Measurements from ENCODE around the gene NINL. TPM values are rescaled to one million over a fixed set of nuclear protein-coding genes. Genes with fewer than 3 reads are reported as not detected.

The NINL gene
- total RNA-seq, 3 donors from 2014 or later: 0.61 to 0.71 (median 0.66) TPM

GRCh38 chr20:25539742-25540672 is 45.3 kb downstream of the NINL start:
- Mint-ChIP-seq H3K9me3 (no peaks in the 10 kb centered on the region), H3K27me3 (ENCODE audit: low read depth) (no peaks in the 10 kb centered on the region), H3K36me3 (ENCODE audit: insufficient read depth) (no peaks in the 10 kb centered on the region), H3K4me1 (ENCODE audit: low read depth) (no peaks in the 10 kb centered on the region), H3K4me3 (no peak overlapping the region)
- DNase-seq: no peak
- no peak for ATAC-seq

DNA sequence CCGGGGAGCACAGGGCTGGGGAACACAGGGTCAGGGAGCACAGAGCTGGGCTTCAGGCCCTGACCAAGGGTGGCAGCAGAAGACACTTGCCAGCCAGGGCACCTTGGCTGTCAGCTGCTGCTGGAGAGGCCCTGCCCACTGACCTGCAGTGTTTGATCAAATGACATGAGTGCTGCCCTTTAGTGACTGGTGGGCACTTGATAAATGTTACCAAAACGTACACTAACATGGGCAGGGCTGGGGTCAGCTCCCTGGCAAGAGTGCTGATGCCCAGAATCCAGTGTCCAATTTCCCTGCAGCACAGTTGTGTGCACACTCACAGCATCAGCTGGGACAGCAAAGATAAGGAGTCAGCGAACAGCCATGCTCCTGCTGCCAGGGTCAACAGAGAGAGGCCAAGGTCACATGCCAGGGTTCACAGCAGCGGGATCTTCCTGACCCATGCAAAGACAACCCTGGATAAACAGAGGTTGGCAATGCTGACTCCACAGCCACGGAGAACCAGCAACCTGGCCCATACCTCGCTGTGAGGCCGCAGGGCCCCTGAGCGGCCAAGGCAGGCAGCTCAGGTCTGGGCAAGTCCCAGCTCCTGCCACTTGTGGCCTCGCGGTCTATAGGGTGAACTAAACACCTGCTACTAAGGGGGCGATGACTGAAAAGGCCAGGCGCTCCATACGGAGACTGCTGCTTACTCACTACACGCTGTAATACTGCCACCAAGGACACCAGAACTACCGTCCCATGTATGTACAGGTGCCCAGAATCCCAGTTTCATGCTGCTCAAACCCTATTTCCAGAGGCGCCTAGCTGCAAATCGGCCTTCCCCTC is 46.3 kb downstream of the NINL start:
- no peaks in the 10 kb centered on the region for H3K27me3 Mint-ChIP-seq (ENCODE audit: low read depth)
- no peaks in the 10 kb centered on the region for H3K36me3 Mint-ChIP-seq (ENCODE audit: insufficient read depth)
- no peaks in the 10 kb centered on the region for H3K4me1 Mint-ChIP-seq (ENCODE audit: low read depth)
- DNase-seq: no peak
- H3K4me3 Mint-ChIP-seq: no peak overlapping the region
- no peak for ATAC-seq
- H3K9me3 Mint-ChIP-seq: no peaks in the 10 kb centered on the region

- Mint-ChIP-seq H3K36me3 (ENCODE audit: insufficient read depth) (no peaks in the 10 kb centered on the region), H3K4me3 (no peak overlapping the region), H3K4me1 (ENCODE audit: low read depth) (no peaks in the 10 kb centered on the region), H3K9me3 (no peaks in the 10 kb centered on the region), H3K27me3 (ENCODE audit: low read depth) (no peaks in the 10 kb centered on the region)
- ATAC-seq: no peak
- DNase-seq: no peak
Measured at GRCh38 chr20:25537890-25538289, 47.4 kb downstream of the NINL start.

DNA sequence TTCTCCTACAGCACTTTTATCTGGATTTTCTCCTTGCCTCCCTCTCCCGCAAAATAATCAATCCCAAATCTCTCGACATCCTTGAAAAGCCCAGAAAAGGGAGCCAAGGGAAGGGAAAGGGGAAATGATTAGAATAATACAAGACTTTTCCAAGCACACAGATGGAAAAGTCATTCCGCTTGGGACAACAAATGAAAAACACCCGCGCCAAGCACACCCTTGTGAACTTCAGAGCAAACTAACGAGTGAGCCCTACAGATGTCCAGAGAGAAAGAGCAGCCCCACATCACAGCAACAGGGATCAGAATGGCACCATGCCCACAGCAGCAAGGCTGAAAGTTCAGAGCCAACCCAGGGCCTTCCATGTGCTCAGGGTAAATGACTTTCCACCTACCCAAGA is 49.6 kb downstream of the NINL start:
- H3K9me3 Mint-ChIP-seq: peaks cover 3% of the 10 kb centered on the region
- no peak overlapping the region for H3K4me3 Mint-ChIP-seq
- peaks cover 3% of the 10 kb centered on the region for H3K36me3 Mint-ChIP-seq (ENCODE audit: insufficient read depth)
- DNase-seq: no peak
- H3K4me1 Mint-ChIP-seq (ENCODE audit: low read depth): no peaks in the 10 kb centered on the region
- no peak for ATAC-seq
- H3K27me3 Mint-ChIP-seq (ENCODE audit: low read depth): no peaks in the 10 kb centered on the region

DNA sequence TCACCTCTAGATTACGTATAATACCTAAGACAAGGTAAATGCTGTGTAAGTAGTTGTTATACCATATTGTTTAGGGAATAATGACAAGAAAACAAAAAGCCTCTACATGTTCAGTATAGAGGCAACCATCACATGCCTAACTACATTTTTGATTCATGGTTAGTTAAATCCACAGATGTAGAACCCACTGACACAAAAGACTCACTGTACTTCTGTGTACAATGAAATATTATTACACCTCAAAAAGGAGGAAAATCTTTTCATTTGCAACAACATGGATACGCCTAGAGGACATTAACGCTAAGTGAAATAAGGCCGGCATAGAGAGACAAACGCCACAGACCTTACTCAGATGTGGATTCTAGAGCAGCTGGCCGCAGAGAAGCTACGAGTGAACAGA is 50.5 kb downstream of the NINL start:
- Mint-ChIP-seq H3K27me3 (ENCODE audit: low read depth) (no peaks in the 10 kb centered on the region), H3K9me3 (peaks cover 10% of the 10 kb centered on the region), H3K36me3 (ENCODE audit: insufficient read depth) (peaks cover 5% of the 10 kb centered on the region), H3K4me3 (no peak overlapping the region), H3K4me1 (ENCODE audit: low read depth) (no peaks in the 10 kb centered on the region)
- DNase-seq (no peak), ATAC-seq (no peak)

GRCh38 chr20:25533920-25534700 is 51.2 kb downstream of the NINL start:
- Mint-ChIP-seq H3K4me1 (ENCODE audit: low read depth) (no peaks in the 10 kb centered on the region), H3K9me3 (peaks cover 10% of the 10 kb centered on the region), H3K36me3 (ENCODE audit: insufficient read depth) (peaks cover 5% of the 10 kb centered on the region), H3K27me3 (ENCODE audit: low read depth) (no peaks in the 10 kb centered on the region), H3K4me3 (no peak overlapping the region)
- DNase-seq (no peak), ATAC-seq (no peak)

GRCh38 chr20:25532971-25533391 is 52.4 kb downstream of the NINL start:
- DNase-seq (no peak), ATAC-seq (no peak)
- Mint-ChIP-seq H3K27me3 (ENCODE audit: low read depth) (no peaks in the 10 kb centered on the region), H3K36me3 (ENCODE audit: insufficient read depth) (peaks cover 5% of the 10 kb centered on the region), H3K9me3 (peaks cover 10% of the 10 kb centered on the region), H3K4me3 (no peak overlapping the region), H3K4me1 (ENCODE audit: low read depth) (no peaks in the 10 kb centered on the region)

DNA sequence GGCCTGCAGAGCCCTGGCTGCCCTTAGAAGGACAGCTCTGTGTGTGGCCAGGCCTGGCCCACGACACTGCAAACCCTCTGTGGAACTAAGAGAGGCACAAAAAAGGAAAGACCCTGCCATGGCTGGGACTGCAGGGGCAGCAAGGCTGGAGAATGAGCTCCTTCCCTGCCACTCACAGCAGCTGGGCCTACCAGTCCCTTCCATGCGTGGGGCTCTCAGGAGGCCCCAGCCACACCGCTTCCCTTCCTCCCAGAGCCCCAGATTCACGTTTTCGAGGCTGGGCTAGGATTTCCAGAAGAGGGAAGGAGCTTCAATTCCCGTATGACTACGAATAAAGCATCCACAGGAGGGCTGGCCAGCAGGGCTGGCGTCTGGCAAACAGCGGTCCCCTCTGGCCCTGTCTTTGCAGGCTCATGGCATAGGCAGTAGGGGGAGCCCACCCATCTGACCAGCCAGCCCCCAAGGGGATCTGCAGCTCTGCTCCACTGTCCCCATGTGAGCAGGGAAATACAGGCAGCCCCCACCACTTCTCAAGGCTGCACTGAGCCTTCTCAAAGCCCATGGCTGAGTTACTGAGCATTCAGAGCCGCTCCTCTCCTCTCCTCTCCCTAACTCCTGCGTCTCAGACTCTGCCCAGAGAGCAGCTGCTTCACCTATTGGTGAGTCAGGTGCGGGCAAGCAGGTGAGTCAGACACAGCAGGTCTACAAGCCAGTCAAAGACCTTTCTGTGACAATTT is 53.1 kb downstream of the NINL start:
- H3K9me3 Mint-ChIP-seq: peaks cover 10% of the 10 kb centered on the region

GRCh38 chr20:25529295-25529951 is 55.9 kb downstream of the NINL start:
- ATAC-seq: no peak
- no peaks in the 10 kb centered on the region for H3K4me1 Mint-ChIP-seq (ENCODE audit: low read depth)
- no peak for DNase-seq
- H3K27me3 Mint-ChIP-seq (ENCODE audit: low read depth): no peaks in the 10 kb centered on the region
- H3K36me3 Mint-ChIP-seq (ENCODE audit: insufficient read depth): peaks cover 5% of the 10 kb centered on the region
- peaks cover 10% of the 10 kb centered on the region for H3K9me3 Mint-ChIP-seq
- no peak overlapping the region for H3K4me3 Mint-ChIP-seq

More for the DNA sequence above, 53.1 kb downstream of the NINL start:
- H3K27me3 Mint-ChIP-seq (ENCODE audit: low read depth): no peaks in the 10 kb centered on the region
- ATAC-seq: no peak
- no peak for DNase-seq
- peaks cover 5% of the 10 kb centered on the region for H3K36me3 Mint-ChIP-seq (ENCODE audit: insufficient read depth)
- no peak overlapping the region for H3K4me3 Mint-ChIP-seq
- H3K4me1 Mint-ChIP-seq (ENCODE audit: low read depth): no peaks in the 10 kb centered on the region

GRCh38 chr20:25527949-25528348 is 57.4 kb downstream of the NINL start:
- DNase-seq (no peak), ATAC-seq (no peak)
- H3K27me3 Mint-ChIP-seq (ENCODE audit: low read depth): no peaks in the 10 kb centered on the region
- H3K4me3 Mint-ChIP-seq: no peak overlapping the region
- H3K36me3 Mint-ChIP-seq (ENCODE audit: insufficient read depth): peaks cover 5% of the 10 kb centered on the region
- H3K4me1 Mint-ChIP-seq (ENCODE audit: low read depth): no peaks in the 10 kb centered on the region
- H3K9me3 Mint-ChIP-seq: peaks cover 10% of the 10 kb centered on the region

- DNase-seq (no peak), ATAC-seq (no peak)
- H3K27me3 Mint-ChIP-seq (ENCODE audit: low read depth): no peaks in the 10 kb centered on the region
- peaks cover 10% of the 10 kb centered on the region for H3K9me3 Mint-ChIP-seq
- peaks cover 5% of the 10 kb centered on the region for H3K36me3 Mint-ChIP-seq (ENCODE audit: insufficient read depth)
- no peaks in the 10 kb centered on the region for H3K4me1 Mint-ChIP-seq (ENCODE audit: low read depth)
- H3K4me3 Mint-ChIP-seq: no peak overlapping the region
Measured at GRCh38 chr20:25526446-25526845, 58.9 kb downstream of the NINL start.

- H3K36me3 Mint-ChIP-seq (ENCODE audit: insufficient read depth): peaks cover 3% of the 10 kb centered on the region
- H3K9me3 Mint-ChIP-seq: peaks cover 7% of the 10 kb centered on the region
- H3K27me3 Mint-ChIP-seq (ENCODE audit: low read depth): no peaks in the 10 kb centered on the region
Measured at GRCh38 chr20:25525867-25526266, 59.5 kb downstream of the NINL start.

DNA sequence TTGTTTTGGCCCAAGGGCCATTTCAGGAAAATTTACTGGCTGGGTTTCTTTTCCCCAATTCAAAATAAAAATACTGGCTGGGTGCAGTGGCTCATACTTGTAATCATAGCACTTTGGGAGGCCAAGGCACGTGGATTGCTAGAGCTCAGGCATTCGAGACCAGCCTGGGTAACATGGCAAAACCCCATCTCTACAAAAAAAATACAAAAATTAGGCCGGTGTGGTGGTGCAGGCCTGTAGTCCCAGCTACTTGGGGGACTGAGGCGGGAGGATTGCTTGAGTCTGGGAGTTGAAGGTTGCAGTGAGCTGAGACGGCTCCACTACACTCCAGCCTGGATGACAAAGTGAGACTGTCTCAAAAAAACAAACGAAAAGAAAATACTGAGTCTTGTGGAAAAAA is 60.0 kb downstream of the NINL start:
- no peaks in the 10 kb centered on the region for H3K27me3 Mint-ChIP-seq (ENCODE audit: low read depth)
- ATAC-seq (no peak), DNase-seq (no peak)
- H3K4me3 Mint-ChIP-seq: no peak overlapping the region
- peaks cover 3% of the 10 kb centered on the region for H3K9me3 Mint-ChIP-seq
- peaks cover under 1% of the 10 kb centered on the region for H3K36me3 Mint-ChIP-seq (ENCODE audit: insufficient read depth)
- no peaks in the 10 kb centered on the region for H3K4me1 Mint-ChIP-seq (ENCODE audit: low read depth)

More at GRCh38 chr20:25525867-25526266, 59.5 kb downstream of the NINL start:
- ATAC-seq: no peak
- no peaks in the 10 kb centered on the region for H3K4me1 Mint-ChIP-seq (ENCODE audit: low read depth)
- no peak overlapping the region for H3K4me3 Mint-ChIP-seq
- DNase-seq: no peak
